Measurements from ENCODE around the gene ST8SIA1.

ST8SIA1 gene

GRCh38 chr12:22230280-22230794 is 104.2 kb downstream of the ST8SIA1 start:
- no peak for DNase-seq

- DNase-seq: no peak
Observed at GRCh38 chr12:22229652-22230279, 104.7 kb downstream of the ST8SIA1 start.

- DNase-seq: no peak
Observed at GRCh38 chr12:22228022-22228875, 106.3 kb downstream of the ST8SIA1 start.

- no peak for DNase-seq
Observed at GRCh38 chr12:22223356-22223755, 111.2 kb downstream of the ST8SIA1 start.

GRCh38 chr12:22217556-22217955 is 117.0 kb downstream of the ST8SIA1 start:
- no peak for DNase-seq

GRCh38 chr12:22215467-22216253 is 118.8 kb downstream of the ST8SIA1 start:
- no peak for DNase-seq

GRCh38 chr12:22211128-22211527 is 123.4 kb downstream of the ST8SIA1 start:
- DNase-seq: no peak

- no peak for DNase-seq
Observed at GRCh38 chr12:22209422-22209821, 125.1 kb downstream of the ST8SIA1 start.

GRCh38 chr12:22206111-22206728 is 128.3 kb downstream of the ST8SIA1 start:
- DNase-seq: no peak

GRCh38 chr12:22204391-22204790 is 130.1 kb downstream of the ST8SIA1 start:
- DNase-seq: no peak

- DNase-seq: no peak
Observed at GRCh38 chr12:22202847-22203246, 131.7 kb downstream of the ST8SIA1 start.

- DNase-seq: no peak
Observed at GRCh38 chr12:22201101-22201500, 133.4 kb downstream of the ST8SIA1 start.

- DNase-seq: no peak
Observed at GRCh38 chr12:22196236-22196635, 138.3 kb downstream of the ST8SIA1 start.

GRCh38 chr12:22190969-22191368 is 143.5 kb downstream of the ST8SIA1 start:
- no peak for DNase-seq

- no peak for DNase-seq
Observed at GRCh38 chr12:22188431-22188830, 146.1 kb downstream of the ST8SIA1 start.

GRCh38 chr12:22180705-22181104 is 153.8 kb downstream of the ST8SIA1 start:
- no peak for DNase-seq

GRCh38 chr12:22173177-22173576 is 161.3 kb downstream of the ST8SIA1 start:
- no peak for DNase-seq

- DNase-seq: no peak
Observed at GRCh38 chr12:22172501-22172900, 162.0 kb downstream of the ST8SIA1 start.

- DNase-seq: no peak
Observed at GRCh38 chr12:22169376-22169775, 165.1 kb downstream of the ST8SIA1 start.

- DNase-seq: no peak
Observed at GRCh38 chr12:22164139-22164538, 170.4 kb downstream of the ST8SIA1 start.

- no peak for DNase-seq
Observed at GRCh38 chr12:22163594-22163993, 170.9 kb downstream of the ST8SIA1 start.

GRCh38 chr12:22160396-22161003 is 174.0 kb downstream of the ST8SIA1 start:
- no peak for DNase-seq

Measured in effector CD4-positive, alpha-beta T cell (primary cell).